GM12878 (cell line): ENCODE measurements around the gene ZBTB7B. TPM values are rescaled to one million over a fixed set of nuclear protein-coding genes. Genes with fewer than 3 reads are reported as not detected.

Source experiments
- ATAC-seq: fragments of 200-7000 bp; cut with Tn5 transposase; 3 replicates; pipeline ENCODE4 v1.9.1; 2020; ENCODE audit warnings: mild to moderate bottlenecking, moderate library complexity
- BruUV-seq: library from RNA; stranded (reverse); fragments of 400-500 nt; replicated peaks from 2 replicates; lab custom pipeline; 2021; lab: Mats Ljungman, UMichigan
- CTCF ChIA-PET: fragments of 300-600 bp; sonication (Branson Sonifier 250); formaldehyde crosslinking; extraction: SDS; loops from one replicate; lab custom pipeline; 2021; ENCODE audit warnings: inconsistent platforms; lab: Yijun Ruan, JAX
- POLR2A ChIA-PET: fragments of 350-600 bp; formaldehyde crosslinking; extraction: SDS; loops from one replicate; lab custom pipeline; 2021; ENCODE audit warnings: inconsistent platforms; lab: Charles Lee
- RAD21 ChIA-PET: fragments of 300-600 bp; sonication (Branson Sonifier 250); formaldehyde crosslinking; loops from one replicate; lab custom pipeline; 2023; ENCODE audit warnings: antibody characterized with exemption; ENCODE audit not compliant: unreplicated experiment; lab: Charles Lee
- SMC1A ChIA-PET: fragments of 300-600 bp; sonication (Branson Sonifier 250); formaldehyde crosslinking; loops from one replicate; lab custom pipeline; 2023; ENCODE audit not compliant: unreplicated experiment, uncharacterized antibody; lab: Charles Lee
- DNase-seq: peaks from one replicate; pipeline ENCODE4 v3.0.0-alpha.2; 2011; ENCODE audit warnings: low read depth, low spot score
- FAIRE-seq: peaks from 3 replicates; lab custom pipeline; 2011; peaks lifted over from hg19 to GRCh38; lab: Jason Lieb, UNC
- H2AFZ ChIP-seq: 2 replicates; pipeline ENCODE4 v1.6.0; 2011; ENCODE audit warnings: low read depth, low read length, control low read depth; ENCODE audit not compliant: control insufficient read depth
- H3K27ac ChIP-seq: 2 replicates; pipeline ENCODE4 v1.5.1; 2011; ENCODE audit warnings: control low read depth; ENCODE audit not compliant: control insufficient read depth, insufficient read depth
- H3K27me3 ChIP-seq, 2 experiments: replicated peaks in 1 of 2; 2 replicates each; pipeline versions ENCODE4 v1.6.0 to v1.6.1; 2011; ENCODE audit warnings: low read length in 1 of 2; ENCODE audit not compliant: control insufficient read depth in 2 of 2, insufficient read depth in 2 of 2
- H3K36me3 ChIP-seq, 2 experiments: 2 replicates each; pipeline ENCODE4 v1.5.1; 2011; ENCODE audit warnings: low read length in 1 of 2; ENCODE audit not compliant: control insufficient read depth in 2 of 2, insufficient read depth in 2 of 2
- H3K4me1 ChIP-seq: 2 replicates; pipeline ENCODE4 v1.6.1; 2011; ENCODE audit warnings: mild to moderate bottlenecking, low read length, moderate library complexity, mixed read lengths; ENCODE audit not compliant: control insufficient read depth, insufficient read depth
- H3K4me2 ChIP-seq: 2 replicates; pipeline ENCODE4 v1.6.0; 2011; ENCODE audit warnings: control low read depth; ENCODE audit not compliant: control insufficient read depth, insufficient read depth
- H3K4me3 ChIP-seq: fragments of 200-600 bp; sonication (generic); 2 replicates; pipeline ENCODE4 v1.5.1; 2016
- H3K79me2 ChIP-seq: 2 replicates; pipeline ENCODE4 v1.6.0; 2011; ENCODE audit warnings: low read length; ENCODE audit not compliant: control insufficient read depth, insufficient read depth
- H3K9ac ChIP-seq: 2 replicates; pipeline ENCODE4 v1.8.0; 2011; ENCODE audit warnings: low read length, control low read depth, mixed read lengths; ENCODE audit not compliant: control insufficient read depth, insufficient read depth
- H3K9me3 ChIP-seq: replicated peaks from 3 replicates; pipeline ENCODE4 v1.5.1; 2011; ENCODE audit warnings: mild to moderate bottlenecking, low read length; ENCODE audit not compliant: control insufficient read depth, insufficient read depth
- H4K20me1 ChIP-seq: 2 replicates; pipeline ENCODE4 v1.6.0; 2011; ENCODE audit not compliant: control insufficient read depth, insufficient read depth
- ASH2L ChIP-seq: fragments of 300-600, 200-600 bp; sonication (generic); IDR thresholded peaks from 2 replicates; pipeline ENCODE4 v1.6.1; 2017; ENCODE audit warnings: low read depth, mild to moderate bottlenecking, borderline replicate concordance
- BCL3 ChIP-seq: IDR thresholded peaks from 2 replicates; pipeline ENCODE4 v1.6.1; 2011; ENCODE audit warnings: borderline replicate concordance, low read depth, mild to moderate bottlenecking, moderate library complexity, low read length; ENCODE audit not compliant: insufficient read depth, poor library complexity, severe bottlenecking
- BRCA1 ChIP-seq: IDR thresholded peaks from 2 replicates; pipeline ENCODE4 v1.6.1; 2011; ENCODE audit warnings: low read depth, low read length, improper control_type of control experiment
- EP300 ChIP-seq, 2 experiments: fragments of 150-350 bp in 1 of 2; IDR thresholded peaks; 2 replicates each; pipeline ENCODE4 v1.6.1; 2011 to 2012; ENCODE audit warnings: low read depth in 2 of 2, low read length in 2 of 2, borderline replicate concordance in 1 of 2, improper control_type of control experiment in 1 of 2, inconsistent platforms in 1 of 2; ENCODE audit not compliant: control insufficient read depth in 1 of 2
- IRF3 ChIP-seq: fragments of 450-650 bp; IDR thresholded peaks from 2 replicates; pipeline ENCODE4 v1.6.1; 2014; ENCODE audit warnings: mild to moderate bottlenecking
- IRF4 ChIP-seq: IDR thresholded peaks from 2 replicates; pipeline ENCODE4 v1.6.1; 2011; ENCODE audit warnings: low read depth, low read length
- NFYA ChIP-seq: IDR thresholded peaks from 2 replicates; pipeline ENCODE4 v1.6.1; 2011; ENCODE audit warnings: low read depth, mild to moderate bottlenecking, low read length, improper control_type of control experiment, borderline replicate concordance
- PML ChIP-seq: IDR thresholded peaks from 2 replicates; pipeline ENCODE4 v1.6.1; 2012; ENCODE audit warnings: low read length, inconsistent platforms
- RAD51 ChIP-seq: fragments of 450-650 bp; IDR thresholded peaks from 2 replicates; pipeline ENCODE4 v1.6.1; 2016; ENCODE audit warnings: moderate library complexity, mild to moderate bottlenecking, inconsistent platforms
- SMAD5 ChIP-seq: IDR thresholded peaks from 2 replicates; pipeline ENCODE4 v1.6.1; 2016; ENCODE audit warnings: antibody characterized with exemption, low read depth
- SMARCA5 ChIP-seq: fragments of 450-650 bp; IDR thresholded peaks from 2 replicates; pipeline ENCODE4 v1.6.1; 2017; ENCODE audit warnings: mild to moderate bottlenecking
- STAT3 ChIP-seq: IDR thresholded peaks from 2 replicates; pipeline ENCODE4 v1.6.1; 2011; ENCODE audit warnings: low read depth, low read length, improper control_type of control experiment
- TCF3 ChIP-seq: IDR thresholded peaks from 2 replicates; pipeline ENCODE4 v1.6.1; 2012; ENCODE audit warnings: low read depth, mild to moderate bottlenecking, low read length, borderline replicate concordance; ENCODE audit not compliant: insufficient read depth
- YBX1 ChIP-seq: fragments of 450-650 bp; IDR thresholded peaks from 2 replicates; pipeline ENCODE4 v1.6.1; 2016; ENCODE audit warnings: antibody characterized with exemption
- WGBS: methylation state at CpG from one replicate; pipeline ENCODE4 v1.1.6; 2016; ENCODE audit warnings: low lambda C conversion rate; ENCODE audit not compliant: insufficient replicate concordance, insufficient coverage; ENCODE audit errors: missing lambda C conversion rate; 5-methylcytosine and 5-hydroxymethylcytosine counted together
- in situ Hi-C: fragments of 300-500 bp; cut with MboI; formaldehyde crosslinking; loops from 9 replicates; pipeline ENCODE4 v1.14.3; 2018; ENCODE audit warnings: mixed read lengths
- intact Hi-C: fragments of 100-400 bp; cut with micrococcal nuclease; formaldehyde crosslinking; loops from one replicate; pipeline ENCODE4 v1.14.2; 2022; ENCODE audit not compliant: unreplicated experiment
- polyA plus RNA-seq, 11 experiments: library from polyadenylated mRNA; depleted of rRNA in 4 of 11; unstranded in 6 of 11; stranded (reverse) in 5 of 11; fragments of >200 nt; fragmentation: Nextera tagmentation in 4 of 11; fragmentation: Illumina TruSeq in 1 of 11; extraction: Ambion mirVana in 4 of 11; extraction: Trizol in 1 of 11; gene quantifications; 1 replicate in 1 of 11; 2 replicates in 10 of 11; pipeline versions ENCODE4 v1.2.1 to v1.2.3, GENCODE V29; 2011 to 2016; ENCODE audit warnings: inconsistent platforms in 2 of 11, missing spikeins in 2 of 11, low read depth in 1 of 11
- total RNA-seq, 4 experiments: library from RNA; depleted of rRNA in 3 of 4; stranded (reverse); fragments of >200 nt in 3 of 4; fragmentation: Illumina TruSeq in 1 of 4; extraction: Trizol in 1 of 4; gene quantifications; 2 replicates each; pipeline versions ENCODE4 v1.2.1 to v1.2.3, GENCODE V29; 2013 to 2021
- TF ChIP-seq, protein P1 (sequence below): fragments of 450-650 bp; IDR thresholded peaks from 2 replicates; pipeline ENCODE4 v1.6.1; 2016; ENCODE audit warnings: mild to moderate bottlenecking
- TF ChIP-seq, protein P2 (sequence below): fragments of 450-650 bp; formaldehyde crosslinking; IDR thresholded peaks from 2 replicates; pipeline ENCODE4 v1.5.0; 2022; ENCODE audit warnings: mild to moderate bottlenecking, missing genetic modification characterization

ZBTB7B gene
- total and polyA plus RNA-seq, 10 of the 15 experiments (the other 5 are each of a cell fraction or from before 2014, with no cell fraction given), result 0.11 to 44.9 (median 11.3) TPM

DNA sequence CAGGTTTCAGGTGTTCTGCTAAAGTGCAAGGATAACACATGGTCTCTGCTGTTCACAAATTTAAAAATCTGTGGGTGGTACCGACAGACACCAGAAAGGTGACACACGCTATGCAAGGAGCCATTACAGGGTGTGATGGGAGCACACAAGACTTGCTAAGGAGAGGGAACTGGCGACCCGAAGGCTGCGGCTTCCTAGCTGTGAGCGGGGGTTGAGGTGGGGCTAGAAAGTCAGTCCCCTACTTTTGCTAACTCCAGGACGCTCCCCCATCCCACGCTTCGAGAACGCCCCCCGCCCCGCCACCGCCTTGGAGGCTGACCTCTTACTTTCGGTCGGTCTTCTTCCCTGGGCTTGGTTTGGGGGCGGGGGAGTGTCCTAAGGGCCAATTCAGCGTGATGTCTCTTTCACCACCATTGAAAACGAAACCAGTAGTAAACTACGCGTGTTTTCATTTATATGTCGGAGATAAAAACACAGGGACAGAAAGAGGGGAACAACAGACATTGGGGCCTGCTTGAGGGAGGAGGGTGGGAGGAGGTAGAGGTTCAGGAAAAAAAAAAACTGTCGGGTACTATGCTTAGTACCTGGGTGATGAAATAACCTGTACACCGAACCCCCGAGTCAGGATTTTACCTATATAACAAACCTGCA, 27.1 kb upstream of the ZBTB7B start:
- no peaks in the 10 kb centered on the region for H4K20me1 ChIP-seq
- H3K9me3 ChIP-seq, result no peaks in the 10 kb centered on the region
- no TSS peak for BruUV-seq
- H3K27me3 ChIP-seq, result no peaks in the 10 kb centered on the region
- ChIA-PET CTCF (interaction anchor here (1.1 to 20.6 kb wide), 4 partner anchors 8 to 110 kb away, joined by 3 to 226 read pairs (median 8); partner anchors contain the start of genes FLAD1, LENEP, PBXIP1 and ZBTB7B), RAD21 (interaction anchor here (1.3 to 2.4 kb wide), 4 partner anchors 20 to 39 kb away, joined by 3 to 12 read pairs (median 4); partner anchors contain the start of gene PBXIP1), POLR2A (interaction anchor here (0.9 to 9.8 kb wide), 7 partner anchors 7 to 39 kb away, joined by 3 to 140 read pairs (median 10); partner anchors contain the start of genes FLAD1, PBXIP1, PMVK and PYGO2), SMC1A (interaction anchor here (1.0 to 5.4 kb wide), 4 partner anchors 8 to 41 kb away, joined by 3 to 30 read pairs (median 10); partner anchors contain the start of gene FLAD1)
- intact Hi-C loops, result no loop called here
- no peak for FAIRE-seq
- H3K9ac ChIP-seq, result peak overlapping the region; percentile 87
- in situ Hi-C loops, result no loop called here
- WGBS, result 1% methylated on average over 24 of the region's 24 CpGs
- peak overlapping the region; percentile 89 for H3K4me2 ChIP-seq
- peak; percentile 40 for ATAC-seq
- H3K4me1 ChIP-seq, result peaks cover 27% of the 10 kb centered on the region
- H2AFZ ChIP-seq, result peak overlapping the region; percentile 16
- H3K27ac ChIP-seq, result peak overlapping the region; percentile 96
- peaks cover 0 to 12% of the 10 kb centered on the region in 2 experiments; a peak in 3 of 4 replicates for H3K36me3 ChIP-seq
- DNase-seq, result peak; percentile 51
- peaks cover 65% of the 10 kb centered on the region for H3K79me2 ChIP-seq
- peak overlapping the region; percentile 90 for H3K4me3 ChIP-seq
- TF ChIP-seq BRCA1, result no peak
- no peak for TF ChIP-seq RAD51
- TF ChIP-seq, protein P1, sequence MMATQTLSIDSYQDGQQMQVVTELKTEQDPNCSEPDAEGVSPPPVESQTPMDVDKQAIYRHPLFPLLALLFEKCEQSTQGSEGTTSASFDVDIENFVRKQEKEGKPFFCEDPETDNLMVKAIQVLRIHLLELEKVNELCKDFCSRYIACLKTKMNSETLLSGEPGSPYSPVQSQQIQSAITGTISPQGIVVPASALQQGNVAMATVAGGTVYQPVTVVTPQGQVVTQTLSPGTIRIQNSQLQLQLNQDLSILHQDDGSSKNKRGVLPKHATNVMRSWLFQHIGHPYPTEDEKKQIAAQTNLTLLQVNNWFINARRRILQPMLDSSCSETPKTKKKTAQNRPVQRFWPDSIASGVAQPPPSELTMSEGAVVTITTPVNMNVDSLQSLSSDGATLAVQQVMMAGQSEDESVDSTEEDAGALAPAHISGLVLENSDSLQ, result no peak
- TF ChIP-seq STAT3, result no peak
- TF ChIP-seq SMARCA5, result 0 out of 2 replicates have a peak, but pooled peaks have one; percentile 18
- no peak for TF ChIP-seq NFYA
- TF ChIP-seq EP300 (IDR thresholded peaks at IDR 0.05; ENCODE audit: borderline replicate concordance in 1 of 2, control insufficient read depth in 1 of 2, low read depth in 2 of 2, low read length in 2 of 2), result no peak
- no peak for TF ChIP-seq IRF3
- TF ChIP-seq ASH2L, result no peak
- no peak for TF ChIP-seq TCF3
- no peak for TF ChIP-seq SMAD5
- no peak for TF ChIP-seq YBX1
- 0 out of 2 replicates have a peak, but pooled peaks have one; percentile 6 for TF ChIP-seq PML
- no peak for TF ChIP-seq IRF4
- TF ChIP-seq, protein P2, sequence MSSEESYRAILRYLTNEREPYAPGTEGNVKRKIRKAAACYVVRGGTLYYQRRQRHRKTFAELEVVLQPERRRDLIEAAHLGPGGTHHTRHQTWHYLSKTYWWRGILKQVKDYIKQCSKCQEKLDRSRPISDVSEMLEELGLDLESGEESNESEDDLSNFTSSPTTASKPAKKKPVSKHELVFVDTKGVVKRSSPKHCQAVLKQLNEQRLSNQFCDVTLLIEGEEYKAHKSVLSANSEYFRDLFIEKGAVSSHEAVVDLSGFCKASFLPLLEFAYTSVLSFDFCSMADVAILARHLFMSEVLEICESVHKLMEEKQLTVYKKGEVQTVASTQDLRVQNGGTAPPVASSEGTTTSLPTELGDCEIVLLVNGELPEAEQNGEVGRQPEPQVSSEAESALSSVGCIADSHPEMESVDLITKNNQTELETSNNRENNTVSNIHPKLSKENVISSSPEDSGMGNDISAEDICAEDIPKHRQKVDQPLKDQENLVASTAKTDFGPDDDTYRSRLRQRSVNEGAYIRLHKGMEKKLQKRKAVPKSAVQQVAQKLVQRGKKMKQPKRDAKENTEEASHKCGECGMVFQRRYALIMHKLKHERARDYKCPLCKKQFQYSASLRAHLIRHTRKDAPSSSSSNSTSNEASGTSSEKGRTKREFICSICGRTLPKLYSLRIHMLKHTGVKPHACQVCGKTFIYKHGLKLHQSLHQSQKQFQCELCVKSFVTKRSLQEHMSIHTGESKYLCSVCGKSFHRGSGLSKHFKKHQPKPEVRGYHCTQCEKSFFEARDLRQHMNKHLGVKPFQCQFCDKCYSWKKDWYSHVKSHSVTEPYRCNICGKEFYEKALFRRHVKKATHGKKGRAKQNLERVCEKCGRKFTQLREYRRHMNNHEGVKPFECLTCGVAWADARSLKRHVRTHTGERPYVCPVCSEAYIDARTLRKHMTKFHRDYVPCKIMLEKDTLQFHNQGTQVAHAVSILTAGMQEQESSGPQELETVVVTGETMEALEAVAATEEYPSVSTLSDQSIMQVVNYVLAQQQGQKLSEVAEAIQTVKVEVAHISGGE (CRISPR knock-in tag), result no peak
- no peak for TF ChIP-seq BCL3
